ENCODE measurements around the gene ZCCHC18.

The ZCCHC18 gene

GRCh38 chrX:104085919-104086318, 26.4 kb upstream of the ZCCHC18 start:
- H3K9me2 ChIP-seq (ENCODE audit: low read depth, low read length): no peaks in the 10 kb centered on the region
- TF ChIP-seq EZH2 (IDR thresholded peaks at IDR 0.05; ENCODE audit: borderline replicate concordance, low read length): no peak
- no peaks in the 10 kb centered on the region for H3K9me3 ChIP-seq (ENCODE audit: low read length)
- no peak overlapping the region for H2AFZ ChIP-seq (ENCODE audit: low read length)
- no peaks in the 10 kb centered on the region for H4K20me1 ChIP-seq (ENCODE audit: insufficient read depth, low read length)
- no peaks in the 10 kb centered on the region for H3K36me3 ChIP-seq (ENCODE audit: insufficient read depth, low read length)
- H3K27me3 ChIP-seq (ENCODE audit: insufficient read depth, low read length): no peaks in the 10 kb centered on the region
- H3F3A ChIP-seq (ENCODE audit: insufficient read depth, low read length): no peaks in the 10 kb centered on the region
- no peak overlapping the region for H3K27ac ChIP-seq (ENCODE audit: low read depth, low read length, poor library complexity, severe bottlenecking)
- no peak overlapping the region for H3K9ac ChIP-seq (ENCODE audit: low read length)
- H3K4me2 ChIP-seq (ENCODE audit: low read length): no peak overlapping the region
- H3K4me1 ChIP-seq (ENCODE audit: insufficient read depth, low read length, severe bottlenecking): no peaks in the 10 kb centered on the region
- no peak overlapping the region for H3K4me3 ChIP-seq (ENCODE audit: low read depth, low read length, poor library complexity, severe bottlenecking)
- H3K79me2 ChIP-seq (ENCODE audit: insufficient read depth, low read length): no peaks in the 10 kb centered on the region

- Histone ChIP-seq H3K9me3 (ENCODE audit: low read length) (no peaks in the 10 kb centered on the region), H4K20me1 (ENCODE audit: insufficient read depth, low read length) (no peaks in the 10 kb centered on the region), H3K9ac (ENCODE audit: low read length) (no peak overlapping the region), H3K79me2 (ENCODE audit: insufficient read depth, low read length) (no peaks in the 10 kb centered on the region), H3K9me2 (ENCODE audit: low read depth, low read length) (no peaks in the 10 kb centered on the region), H3K4me1 (ENCODE audit: insufficient read depth, low read length, severe bottlenecking) (no peaks in the 10 kb centered on the region), H3K27me3 (ENCODE audit: insufficient read depth, low read length) (no peaks in the 10 kb centered on the region), H3K27ac (ENCODE audit: low read depth, low read length, poor library complexity, severe bottlenecking) (no peak overlapping the region), H3K4me2 (ENCODE audit: low read length) (no peak overlapping the region), H3K4me3 (ENCODE audit: low read depth, low read length, poor library complexity, severe bottlenecking) (no peak overlapping the region), H2AFZ (ENCODE audit: low read length) (no peak overlapping the region), H3K36me3 (ENCODE audit: insufficient read depth, low read length) (no peaks in the 10 kb centered on the region), H3F3A (ENCODE audit: insufficient read depth, low read length) (no peaks in the 10 kb centered on the region)
- TF ChIP-seq, protein P1, sequence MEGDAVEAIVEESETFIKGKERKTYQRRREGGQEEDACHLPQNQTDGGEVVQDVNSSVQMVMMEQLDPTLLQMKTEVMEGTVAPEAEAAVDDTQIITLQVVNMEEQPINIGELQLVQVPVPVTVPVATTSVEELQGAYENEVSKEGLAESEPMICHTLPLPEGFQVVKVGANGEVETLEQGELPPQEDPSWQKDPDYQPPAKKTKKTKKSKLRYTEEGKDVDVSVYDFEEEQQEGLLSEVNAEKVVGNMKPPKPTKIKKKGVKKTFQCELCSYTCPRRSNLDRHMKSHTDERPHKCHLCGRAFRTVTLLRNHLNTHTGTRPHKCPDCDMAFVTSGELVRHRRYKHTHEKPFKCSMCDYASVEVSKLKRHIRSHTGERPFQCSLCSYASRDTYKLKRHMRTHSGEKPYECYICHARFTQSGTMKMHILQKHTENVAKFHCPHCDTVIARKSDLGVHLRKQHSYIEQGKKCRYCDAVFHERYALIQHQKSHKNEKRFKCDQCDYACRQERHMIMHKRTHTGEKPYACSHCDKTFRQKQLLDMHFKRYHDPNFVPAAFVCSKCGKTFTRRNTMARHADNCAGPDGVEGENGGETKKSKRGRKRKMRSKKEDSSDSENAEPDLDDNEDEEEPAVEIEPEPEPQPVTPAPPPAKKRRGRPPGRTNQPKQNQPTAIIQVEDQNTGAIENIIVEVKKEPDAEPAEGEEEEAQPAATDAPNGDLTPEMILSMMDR (IDR thresholded peaks at IDR 0.05; ENCODE audit: low read length): peak; percentile 52
- no peak for TF ChIP-seq EZH2 (IDR thresholded peaks at IDR 0.05; ENCODE audit: borderline replicate concordance, low read length)
Observed at GRCh38 chrX:104098151-104098808, 14.0 kb upstream of the ZCCHC18 start.

GRCh38 chrX:104098919-104099318, 13.4 kb upstream of the ZCCHC18 start:
- no peaks in the 10 kb centered on the region for H3K27me3 ChIP-seq (ENCODE audit: insufficient read depth, low read length)
- no peak for TF ChIP-seq EZH2 (IDR thresholded peaks at IDR 0.05; ENCODE audit: borderline replicate concordance, low read length)
- TF ChIP-seq, protein P1 (IDR thresholded peaks at IDR 0.05; ENCODE audit: low read length): no peak
- H3K9me2 ChIP-seq (ENCODE audit: low read depth, low read length): no peaks in the 10 kb centered on the region
- no peak overlapping the region for H3K9ac ChIP-seq (ENCODE audit: low read length)
- no peaks in the 10 kb centered on the region for H3K4me1 ChIP-seq (ENCODE audit: insufficient read depth, low read length, severe bottlenecking)
- no peak overlapping the region for H3K27ac ChIP-seq (ENCODE audit: low read depth, low read length, poor library complexity, severe bottlenecking)
- H3K9me3 ChIP-seq (ENCODE audit: low read length): no peaks in the 10 kb centered on the region
- no peak overlapping the region for H2AFZ ChIP-seq (ENCODE audit: low read length)
- no peaks in the 10 kb centered on the region for H3K36me3 ChIP-seq (ENCODE audit: insufficient read depth, low read length)
- no peak overlapping the region for H3K4me2 ChIP-seq (ENCODE audit: low read length)
- H3F3A ChIP-seq (ENCODE audit: insufficient read depth, low read length): no peaks in the 10 kb centered on the region
- H3K4me3 ChIP-seq (ENCODE audit: low read depth, low read length, poor library complexity, severe bottlenecking): no peak overlapping the region
- no peaks in the 10 kb centered on the region for H3K79me2 ChIP-seq (ENCODE audit: insufficient read depth, low read length)
- no peaks in the 10 kb centered on the region for H4K20me1 ChIP-seq (ENCODE audit: insufficient read depth, low read length)

DNA sequence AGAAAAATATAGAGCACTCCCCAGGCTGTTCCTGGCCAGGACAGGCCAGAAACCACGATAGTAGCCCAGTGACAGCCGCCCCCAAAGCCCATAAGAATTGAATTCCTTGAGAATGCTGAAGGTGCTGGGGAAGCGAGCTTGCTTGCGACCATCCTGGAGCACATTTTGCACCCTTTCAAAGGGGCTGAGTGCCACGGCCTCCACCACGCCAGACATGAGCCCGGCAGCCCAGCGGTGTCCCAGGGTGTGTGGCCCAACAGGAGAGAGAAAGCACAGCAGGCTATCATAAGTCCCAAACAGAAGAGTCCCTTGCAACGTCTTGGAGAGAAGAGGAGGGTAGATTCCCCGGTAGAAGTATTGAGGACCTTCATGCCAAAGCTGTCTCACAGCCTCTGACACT, 7.6 kb upstream of the ZCCHC18 start:
- Histone ChIP-seq H3F3A (ENCODE audit: insufficient read depth, low read length) (no peaks in the 10 kb centered on the region), H3K79me2 (ENCODE audit: insufficient read depth, low read length) (no peaks in the 10 kb centered on the region), H3K9me2 (ENCODE audit: low read depth, low read length) (no peaks in the 10 kb centered on the region), H2AFZ (ENCODE audit: low read length) (no peak overlapping the region), H3K36me3 (ENCODE audit: insufficient read depth, low read length) (no peaks in the 10 kb centered on the region), H3K27ac (ENCODE audit: low read depth, low read length, poor library complexity, severe bottlenecking) (no peak overlapping the region), H3K4me1 (ENCODE audit: insufficient read depth, low read length, severe bottlenecking) (no peaks in the 10 kb centered on the region), H3K4me2 (ENCODE audit: low read length) (no peak overlapping the region), H3K27me3 (ENCODE audit: insufficient read depth, low read length) (no peaks in the 10 kb centered on the region), H4K20me1 (ENCODE audit: insufficient read depth, low read length) (no peaks in the 10 kb centered on the region), H3K9me3 (ENCODE audit: low read length) (no peaks in the 10 kb centered on the region), H3K9ac (ENCODE audit: low read length) (no peak overlapping the region), H3K4me3 (ENCODE audit: low read depth, low read length, poor library complexity, severe bottlenecking) (no peak overlapping the region)
- TF ChIP-seq, protein P1 (IDR thresholded peaks at IDR 0.05; ENCODE audit: low read length): no peak
- no peak for TF ChIP-seq EZH2 (IDR thresholded peaks at IDR 0.05; ENCODE audit: borderline replicate concordance, low read length)

Measured in OCI-LY1 (cell line).